Ramos (cell line): ENCODE data around the gene DEAF1.

Experiments
- in situ Hi-C: fragments of 300-500 bp; cut with MboI; formaldehyde crosslinking; loops from one replicate; pipeline ENCODE4 v1.14.3; 2022; ENCODE audit warnings: low sequenced_read_pairs; ENCODE audit not compliant: unreplicated experiment

DEAF1 gene

GRCh38 chr11:601573-602245 lies 93.3 kb downstream of the DEAF1 start:
- in situ Hi-C loops, result no loop called here

GRCh38 chr11:598005-598680 lies 96.9 kb downstream of the DEAF1 start:
- in situ Hi-C loops, result no loop called here

- in situ Hi-C loops, result no loop called here
These were observed 97.8 kb downstream of the DEAF1 start for GRCh38 chr11:597166-597725.

GRCh38 chr11:596374-596773 lies 98.6 kb downstream of the DEAF1 start:
- in situ Hi-C loops, result no loop called here

- in situ Hi-C loops, result no loop called here
These were observed 99.6 kb downstream of the DEAF1 start for GRCh38 chr11:595400-595799.
